Bone marrow (tissue), 2 donors: ENCODE results near the gene CXCL11.
"Not testable (repeated sequence)": the region's sequence is repeated elsewhere in the genome, so short reads cannot be mapped to it uniquely, and the experiment has no call there.

Experiments used
- DNase-seq, 2 donors: peaks; one replicate each; lab custom pipeline; 2025; lab: John Stamatoyannopoulos, UW

Gene CXCL11

GRCh38 chr4:76000279-76000678, 35.6 kb downstream of the CXCL11 start:
- no peak for DNase-seq

GRCh38 chr4:75998525-75999147, 37.2 kb downstream of the CXCL11 start:
- DNase-seq, result not testable (repeated sequence)

- DNase-seq, result no peak
These were observed 37.9 kb downstream of the CXCL11 start for GRCh38 chr4:75997946-75998345.

- DNase-seq, result no peak
These were observed 38.8 kb downstream of the CXCL11 start for GRCh38 chr4:75997081-75997480.

GRCh38 chr4:75995727-75996126, 40.1 kb downstream of the CXCL11 start:
- peak in 1 of 2 donors; percentile 44 for DNase-seq

GRCh38 chr4:75992462-75992861, 43.4 kb downstream of the CXCL11 start:
- no peak for DNase-seq

GRCh38 chr4:75989846-75990528, 45.9 kb downstream of the CXCL11 start:
- no peak for DNase-seq

GRCh38 chr4:75985116-75985515, 50.8 kb downstream of the CXCL11 start:
- no peak for DNase-seq
